Measurements from ENCODE around the gene CIAO2A. TPM values are rescaled to one million over a fixed set of nuclear protein-coding genes. Genes with fewer than 3 reads are reported as not detected.
"Not testable (repeated sequence)": the region's sequence is repeated elsewhere in the genome, so short reads cannot be mapped to it uniquely, and the experiment has no call there.

Gene CIAO2A
- total RNA-seq, 2 experiments from 2014 or later, result 78.7 to 84.7 TPM

- Histone ChIP-seq H3K9me3 (ENCODE audit: low read length) (no peaks in the 10 kb centered on the region), H3K4me1 (ENCODE audit: insufficient read depth, low read length, poor library complexity, severe bottlenecking) (no peaks in the 10 kb centered on the region), H3K36me3 (ENCODE audit: insufficient read depth, low read length) (peaks cover 86% of the 10 kb centered on the region), H3K27ac (ENCODE audit: low read depth, low read length, poor library complexity, severe bottlenecking) (no peak overlapping the region), H3K4me3 (ENCODE audit: low read depth, low read length, poor library complexity, severe bottlenecking) (no peak overlapping the region), H3K9me2 (ENCODE audit: insufficient read depth, low read length) (no peaks in the 10 kb centered on the region), H2AFZ (ENCODE audit: low read length) (no peak overlapping the region), H4K20me1 (ENCODE audit: insufficient read depth, low read length) (no peaks in the 10 kb centered on the region), H3K4me2 (ENCODE audit: low read length) (no peak overlapping the region), H3K79me2 (ENCODE audit: insufficient read depth, low read depth, low read length) (no peaks in the 10 kb centered on the region)
- intact Hi-C loops (cut with micrococcal nuclease; ENCODE audit: unreplicated experiment), result no loop called here
- BruUV-seq (replicated peaks), result no TSS peak
- CTCF ChIA-PET (ENCODE audit: unreplicated experiment), result no interaction called here
- POLR2A ChIA-PET, result interaction anchor here (1.2 kb wide), 2 partner anchors 9 to 30 kb away, joined by 4 read pairs; no protein-coding TSS in a partner anchor
- TF ChIP-seq CTCF (conservative IDR thresholded peaks at IDR 0.05; ENCODE audit: low read length), result no peak
- TF ChIP-seq EZH2phosphoT487 (IDR thresholded peaks at IDR 0.05; ENCODE audit: borderline replicate concordance, low read depth, low read length), result no peak
- no peak for DNase-seq (ENCODE audit: low spot score)
These were observed 29.3 kb upstream of the CIAO2A start for GRCh38 chr15:64122936-64123351.

GRCh38 chr15:64122444-64122843, 28.8 kb upstream of the CIAO2A start:
- Histone ChIP-seq H2AFZ (ENCODE audit: low read length) (no peak overlapping the region), H3K36me3 (ENCODE audit: insufficient read depth, low read length) (peaks cover 86% of the 10 kb centered on the region), H3K4me2 (ENCODE audit: low read length) (no peak overlapping the region), H3K79me2 (ENCODE audit: insufficient read depth, low read depth, low read length) (no peaks in the 10 kb centered on the region), H3K9me3 (ENCODE audit: low read length) (no peaks in the 10 kb centered on the region), H4K20me1 (ENCODE audit: insufficient read depth, low read length) (no peaks in the 10 kb centered on the region), H3K27ac (ENCODE audit: low read depth, low read length, poor library complexity, severe bottlenecking) (no peak overlapping the region), H3K4me3 (ENCODE audit: low read depth, low read length, poor library complexity, severe bottlenecking) (no peak overlapping the region), H3K4me1 (ENCODE audit: insufficient read depth, low read length, poor library complexity, severe bottlenecking) (no peaks in the 10 kb centered on the region), H3K9me2 (ENCODE audit: insufficient read depth, low read length) (no peaks in the 10 kb centered on the region)
- DNase-seq (ENCODE audit: low spot score), result no peak
- ChIA-PET POLR2A (interaction anchor here (0.6 to 1.2 kb wide), 4 partner anchors 10 to 142 kb away, joined by 3 to 4 read pairs (median 4); no protein-coding TSS in a partner anchor), CTCF (ENCODE audit: unreplicated experiment) (no interaction called here)
- intact Hi-C loops (cut with micrococcal nuclease; ENCODE audit: unreplicated experiment), result no loop called here
- TF ChIP-seq EZH2phosphoT487 (IDR thresholded peaks at IDR 0.05; ENCODE audit: borderline replicate concordance, low read depth, low read length) (no peak), CTCF (conservative IDR thresholded peaks at IDR 0.05; ENCODE audit: low read length) (no peak)
- no TSS peak for BruUV-seq (replicated peaks)

DNA sequence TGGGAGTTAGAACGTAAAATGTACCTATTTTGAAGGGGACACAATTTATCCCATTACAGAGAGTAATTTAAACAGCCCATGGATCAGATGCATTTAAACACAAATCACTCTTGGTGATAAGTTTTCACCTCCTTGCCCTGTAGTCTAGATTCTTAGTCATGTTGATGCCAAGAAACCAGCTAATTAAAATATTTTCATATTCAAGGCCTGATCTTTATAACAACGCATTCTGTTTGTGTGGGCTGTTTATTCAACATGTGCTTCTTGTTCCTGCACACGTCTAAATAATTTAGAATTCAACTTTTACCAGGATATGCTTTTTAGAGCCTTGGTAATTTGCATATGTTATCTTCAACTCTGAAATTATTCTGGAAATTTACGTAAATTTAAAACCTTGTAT, 28.0 kb upstream of the CIAO2A start:
- POLR2A ChIA-PET, result interaction anchor here (0.6 to 1.2 kb wide), 2 partner anchors 9 to 141 kb away, joined by 3 read pairs; no protein-coding TSS in a partner anchor
- no peak for DNase-seq (ENCODE audit: low spot score)

GRCh38 chr15:64120322-64120721, 26.7 kb upstream of the CIAO2A start:
- POLR2A ChIA-PET, result interaction anchor here (0.6 to 0.7 kb wide), 3 partner anchors 10 to 56 kb away, joined by 3 to 4 read pairs (median 3); no protein-coding TSS in a partner anchor
- CTCF ChIA-PET (ENCODE audit: unreplicated experiment); H4K20me1 ChIP-seq (ENCODE audit: insufficient read depth, low read length); BruUV-seq (replicated peaks); intact Hi-C loops (cut with micrococcal nuclease; ENCODE audit: unreplicated experiment); H3K79me2 ChIP-seq (ENCODE audit: insufficient read depth, low read depth, low read length); H3K4me3 ChIP-seq (ENCODE audit: low read depth, low read length, poor library complexity, severe bottlenecking); H3K9me3 ChIP-seq (ENCODE audit: low read length); H3K27ac ChIP-seq (ENCODE audit: low read depth, low read length, poor library complexity, severe bottlenecking); DNase-seq (ENCODE audit: low spot score); H2AFZ ChIP-seq (ENCODE audit: low read length); H3K4me2 ChIP-seq (ENCODE audit: low read length); H3K4me1 ChIP-seq (ENCODE audit: insufficient read depth, low read length, poor library complexity, severe bottlenecking); H3K9me2 ChIP-seq (ENCODE audit: insufficient read depth, low read length): not testable (repeated sequence)
- peaks cover 91% of the 10 kb centered on the region for H3K36me3 ChIP-seq (ENCODE audit: insufficient read depth, low read length)

More for the DNA sequence above, 28.0 kb upstream of the CIAO2A start:
- peaks cover 86% of the 10 kb centered on the region for H3K36me3 ChIP-seq (ENCODE audit: insufficient read depth, low read length)
- H3K4me2 ChIP-seq (ENCODE audit: low read length), result no peak overlapping the region
- no peak overlapping the region for H3K27ac ChIP-seq (ENCODE audit: low read depth, low read length, poor library complexity, severe bottlenecking)
- CTCF ChIA-PET (ENCODE audit: unreplicated experiment), result no interaction called here
- H3K4me3 ChIP-seq (ENCODE audit: low read depth, low read length, poor library complexity, severe bottlenecking), result no peak overlapping the region
- H3K4me1 ChIP-seq (ENCODE audit: insufficient read depth, low read length, poor library complexity, severe bottlenecking), result no peaks in the 10 kb centered on the region
- BruUV-seq (replicated peaks), result no TSS peak
- intact Hi-C loops (cut with micrococcal nuclease; ENCODE audit: unreplicated experiment), result no loop called here
- TF ChIP-seq CTCF (conservative IDR thresholded peaks at IDR 0.05; ENCODE audit: low read length) (no peak), EZH2phosphoT487 (IDR thresholded peaks at IDR 0.05; ENCODE audit: borderline replicate concordance, low read depth, low read length) (no peak)
- H2AFZ ChIP-seq (ENCODE audit: low read length), result no peak overlapping the region
- H4K20me1 ChIP-seq (ENCODE audit: insufficient read depth, low read length), result no peaks in the 10 kb centered on the region
- no peaks in the 10 kb centered on the region for H3K9me2 ChIP-seq (ENCODE audit: insufficient read depth, low read length)
- H3K9me3 ChIP-seq (ENCODE audit: low read length), result no peaks in the 10 kb centered on the region
- H3K79me2 ChIP-seq (ENCODE audit: insufficient read depth, low read depth, low read length), result no peaks in the 10 kb centered on the region
